HepG2 (cell line): ENCODE results near the gene DLG1. TPM values are rescaled to one million over a fixed set of nuclear protein-coding genes. Genes with fewer than 3 reads are reported as not detected.

Experiments used
- HNRNPL ChIP-seq: fragments of 200-400 bp; formaldehyde crosslinking; IDR thresholded peaks from 2 replicates; pipeline ENCODE4 v1.6.1; 2017; ENCODE audit warnings: mild to moderate bottlenecking, low read depth, low read length
- IKZF4 ChIP-seq: sonication (generic); formaldehyde crosslinking; IDR thresholded peaks from 2 replicates; pipeline ENCODE4 v1.5.1; 2020; ENCODE audit warnings: borderline replicate concordance, mild to moderate bottlenecking, low read depth, missing genetic modification reagents; ENCODE audit errors: not compliant biosample characterization
- KDM4B ChIP-seq: sonication (generic); formaldehyde crosslinking; IDR thresholded peaks from 2 replicates; pipeline ENCODE4 v1.4.0; 2020; ENCODE audit warnings: missing genetic modification reagents
- MAFF ChIP-seq: IDR thresholded peaks from 2 replicates; pipeline ENCODE4 v1.6.1; 2011; ENCODE audit warnings: low read depth, low read length, improper control_type of control experiment
- MAFG ChIP-seq: sonication (generic); formaldehyde crosslinking; IDR thresholded peaks from 2 replicates; pipeline ENCODE4 v1.5.1; 2020; ENCODE audit warnings: mild to moderate bottlenecking, missing genetic modification reagents
- MEIS1 ChIP-seq: sonication (generic); formaldehyde crosslinking; IDR thresholded peaks from 2 replicates; pipeline ENCODE4 v1.9.0; 2021; ENCODE audit warnings: mild to moderate bottlenecking, missing genetic modification reagents, moderate library complexity, borderline replicate concordance
- NCOA1 ChIP-seq: sonication (generic); formaldehyde crosslinking; IDR thresholded peaks from 2 replicates; pipeline ENCODE4 v1.9.0; 2021; ENCODE audit warnings: missing genetic modification reagents
- NKX3-1 ChIP-seq: sonication (generic); formaldehyde crosslinking; IDR thresholded peaks from 2 replicates; pipeline ENCODE4 v1.5.0; 2020; ENCODE audit warnings: missing genetic modification reagents
- NRL ChIP-seq: sonication (generic); formaldehyde crosslinking; IDR thresholded peaks from 2 replicates; pipeline ENCODE4 v1.5.0; 2020; ENCODE audit warnings: missing genetic modification reagents, mild to moderate bottlenecking, moderate library complexity, borderline replicate concordance
- PCBP1 ChIP-seq: fragments of 200-400 bp; formaldehyde crosslinking; IDR thresholded peaks from 2 replicates; pipeline ENCODE4 v1.6.1; 2017; ENCODE audit warnings: mild to moderate bottlenecking, low read depth, low read length, borderline replicate concordance
- RARA ChIP-seq: IDR thresholded peaks from 2 replicates; pipeline ENCODE4 v1.6.1; 2016; ENCODE audit warnings: missing genetic modification reagents, missing compliant biosample characterization
- RARG ChIP-seq: sonication (generic); formaldehyde crosslinking; IDR thresholded peaks from 2 replicates; pipeline ENCODE4 v1.4.0; 2020; ENCODE audit warnings: low read depth, mild to moderate bottlenecking, missing genetic modification reagents
- SIN3A ChIP-seq: IDR thresholded peaks from 2 replicates; pipeline ENCODE4 v1.6.1; 2011; ENCODE audit warnings: low read depth, mild to moderate bottlenecking, control low read depth, low read length, borderline replicate concordance
- ZNF205 ChIP-seq: IDR thresholded peaks from 2 replicates; pipeline ENCODE4 v1.6.1; 2018; ENCODE audit warnings: missing biosample characterization, missing genetic modification reagents
- ZNF232 ChIP-seq: sonication (generic); formaldehyde crosslinking; IDR thresholded peaks from 2 replicates; pipeline ENCODE4 v1.4.0; 2020; ENCODE audit warnings: missing genetic modification reagents, borderline replicate concordance
- ZNF264 ChIP-seq: sonication (generic); formaldehyde crosslinking; IDR thresholded peaks from 2 replicates; pipeline ENCODE4 v1.4.0; 2020; ENCODE audit warnings: missing genetic modification reagents
- ZNF781 ChIP-seq: sonication (generic); formaldehyde crosslinking; IDR thresholded peaks from 2 replicates; pipeline ENCODE4 v1.5.1; 2020; ENCODE audit warnings: borderline replicate concordance, mild to moderate bottlenecking, missing genetic modification reagents; ENCODE audit errors: not compliant biosample characterization
- ZNF788 ChIP-seq: sonication (generic); formaldehyde crosslinking; IDR thresholded peaks from 2 replicates; pipeline ENCODE4 v1.5.0; 2020; ENCODE audit warnings: mild to moderate bottlenecking, missing genetic modification reagents, borderline replicate concordance
- ZSCAN25 ChIP-seq: sonication (generic); formaldehyde crosslinking; IDR thresholded peaks from 2 replicates; pipeline ENCODE4 v1.8.0; 2022; ENCODE audit warnings: mild to moderate bottlenecking, missing genetic modification reagents
- polyA plus RNA-seq, 8 experiments: library from polyadenylated mRNA; depleted of rRNA in 3 of 8; stranded (reverse) in 7 of 8; unstranded in 1 of 8; fragments of >200 nt; fragmentation: Illumina TruSeq in 4 of 8; extraction: Trizol in 4 of 8; gene quantifications; 2 replicates each; pipeline versions ENCODE4 v1.2.1 to v1.2.3, GENCODE V29; 2011 to 2016; ENCODE audit warnings: low read depth in 4 of 8, missing spikeins in 1 of 8, mixed read lengths in 1 of 8; ENCODE audit not compliant: insufficient read depth in 1 of 8
- total RNA-seq, 5 experiments: library from RNA; depleted of rRNA; stranded (reverse); fragments of >200 nt; fragmentation: Illumina TruSeq; extraction: Trizol; gene quantifications; 2 replicates each; pipeline ENCODE4 v1.2.3, GENCODE V29; 2016; ENCODE audit warnings: low read depth in 1 of 5
- TF ChIP-seq, protein P1 (sequence below): sonication (generic); formaldehyde crosslinking; IDR thresholded peaks from 2 replicates; pipeline ENCODE4 v1.4.0; 2020; ENCODE audit warnings: mild to moderate bottlenecking, missing genetic modification reagents, borderline replicate concordance
- TF ChIP-seq, protein P2 (sequence below): sonication (generic); formaldehyde crosslinking; IDR thresholded peaks from 2 replicates; pipeline ENCODE4 v1.4.0; 2020; ENCODE audit warnings: low read depth, mild to moderate bottlenecking, missing genetic modification reagents
- TF ChIP-seq, protein P3 (sequence below): sonication (generic); formaldehyde crosslinking; IDR thresholded peaks from 2 replicates; pipeline ENCODE4 v1.8.0; 2022; ENCODE audit warnings: mild to moderate bottlenecking, missing genetic modification reagents; ENCODE audit not compliant: insufficient replicate concordance

DLG1 gene
- total and polyA plus RNA-seq, 2 of the 13 experiments (the other 11 are each of a cell fraction or from before 2014, with no cell fraction given), result 30.5 to 104 TPM

DNA sequence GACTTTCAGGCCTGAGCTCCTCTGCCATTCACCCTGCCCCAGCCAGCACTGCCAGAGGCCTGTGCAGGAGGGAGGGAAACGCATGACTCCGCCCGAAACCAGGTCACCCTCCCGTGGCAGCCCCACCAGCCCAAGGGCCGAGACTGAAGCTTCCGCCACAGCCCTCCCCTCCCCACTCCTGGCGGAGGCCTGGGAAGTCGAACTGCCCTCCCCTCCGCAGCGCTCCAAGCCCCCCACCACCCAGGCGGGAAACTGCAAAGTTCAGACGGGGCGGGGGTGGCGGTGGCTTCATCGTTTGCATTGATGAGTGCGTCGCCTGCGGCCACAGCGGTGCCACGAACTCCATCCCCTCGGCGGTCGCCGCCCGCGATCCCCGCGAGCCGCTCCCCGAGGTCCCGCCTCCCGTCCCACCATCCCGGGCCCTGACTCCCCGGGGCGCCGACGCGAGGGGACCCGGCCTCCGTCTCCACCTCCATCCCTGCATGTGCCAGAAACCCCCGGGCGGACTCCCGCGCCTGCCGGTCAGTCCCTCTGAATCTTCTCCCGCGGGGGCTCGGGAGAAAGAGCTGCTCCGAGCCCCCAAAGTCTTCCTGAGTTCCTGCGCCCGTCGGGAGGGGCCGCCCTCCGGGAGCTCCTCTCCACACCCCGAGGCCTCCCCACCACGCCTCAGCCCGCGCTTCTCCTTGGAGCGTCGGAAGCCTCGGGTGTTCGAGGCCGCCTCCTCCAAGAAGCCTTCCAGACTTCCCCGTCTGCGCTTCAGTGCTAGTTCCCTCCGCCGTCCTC lies 269.5 kb downstream of the DLG1 start (continued):
- TF ChIP-seq, protein P1, sequence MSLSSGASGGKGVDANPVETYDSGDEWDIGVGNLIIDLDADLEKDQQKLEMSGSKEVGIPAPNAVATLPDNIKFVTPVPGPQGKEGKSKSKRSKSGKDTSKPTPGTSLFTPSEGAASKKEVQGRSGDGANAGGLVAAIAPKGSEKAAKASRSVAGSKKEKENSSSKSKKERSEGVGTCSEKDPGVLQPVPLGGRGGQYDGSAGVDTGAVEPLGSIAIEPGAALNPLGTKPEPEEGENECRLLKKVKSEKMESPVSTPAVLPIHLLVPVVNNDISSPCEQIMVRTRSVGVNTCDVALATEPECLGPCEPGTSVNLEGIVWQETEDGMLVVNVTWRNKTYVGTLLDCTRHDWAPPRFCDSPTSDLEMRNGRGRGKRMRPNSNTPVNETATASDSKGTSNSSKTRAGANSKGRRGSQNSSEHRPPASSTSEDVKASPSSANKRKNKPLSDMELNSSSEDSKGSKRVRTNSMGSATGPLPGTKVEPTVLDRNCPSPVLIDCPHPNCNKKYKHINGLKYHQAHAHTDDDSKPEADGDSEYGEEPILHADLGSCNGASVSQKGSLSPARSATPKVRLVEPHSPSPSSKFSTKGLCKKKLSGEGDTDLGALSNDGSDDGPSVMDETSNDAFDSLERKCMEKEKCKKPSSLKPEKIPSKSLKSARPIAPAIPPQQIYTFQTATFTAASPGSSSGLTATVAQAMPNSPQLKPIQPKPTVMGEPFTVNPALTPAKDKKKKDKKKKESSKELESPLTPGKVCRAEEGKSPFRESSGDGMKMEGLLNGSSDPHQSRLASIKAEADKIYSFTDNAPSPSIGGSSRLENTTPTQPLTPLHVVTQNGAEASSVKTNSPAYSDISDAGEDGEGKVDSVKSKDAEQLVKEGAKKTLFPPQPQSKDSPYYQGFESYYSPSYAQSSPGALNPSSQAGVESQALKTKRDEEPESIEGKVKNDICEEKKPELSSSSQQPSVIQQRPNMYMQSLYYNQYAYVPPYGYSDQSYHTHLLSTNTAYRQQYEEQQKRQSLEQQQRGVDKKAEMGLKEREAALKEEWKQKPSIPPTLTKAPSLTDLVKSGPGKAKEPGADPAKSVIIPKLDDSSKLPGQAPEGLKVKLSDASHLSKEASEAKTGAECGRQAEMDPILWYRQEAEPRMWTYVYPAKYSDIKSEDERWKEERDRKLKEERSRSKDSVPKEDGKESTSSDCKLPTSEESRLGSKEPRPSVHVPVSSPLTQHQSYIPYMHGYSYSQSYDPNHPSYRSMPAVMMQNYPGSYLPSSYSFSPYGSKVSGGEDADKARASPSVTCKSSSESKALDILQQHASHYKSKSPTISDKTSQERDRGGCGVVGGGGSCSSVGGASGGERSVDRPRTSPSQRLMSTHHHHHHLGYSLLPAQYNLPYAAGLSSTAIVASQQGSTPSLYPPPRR (CRISPR knock-in tag), result no peak
- TF ChIP-seq NKX3-1 (CRISPR knock-in tag) (no peak), IKZF4 (no peak), KDM4B (no peak), ZSCAN25 (CRISPR knock-in tag) (no peak), HNRNPL (no peak), ZNF788 (CRISPR knock-in tag) (peak; percentile 47; the same call in 1 of the 2 replicates), RARA (CRISPR knock-in tag) (no peak), ZNF232 (CRISPR knock-in tag) (no peak), RARG (CRISPR knock-in tag) (no peak), MEIS1 (no peak), ZNF781 (no peak), PCBP1 (0 out of 2 replicates have a peak, but pooled peaks have one; percentile 30), SIN3A (no peak), NCOA1 (CRISPR knock-in tag) (no peak), ZNF205 (CRISPR knock-in tag) (no peak), NRL (CRISPR knock-in tag) (no peak), MAFF (no peak), MAFG (CRISPR knock-in tag) (no peak), ZNF264 (CRISPR knock-in tag) (no peak)
- TF ChIP-seq, protein P2, sequence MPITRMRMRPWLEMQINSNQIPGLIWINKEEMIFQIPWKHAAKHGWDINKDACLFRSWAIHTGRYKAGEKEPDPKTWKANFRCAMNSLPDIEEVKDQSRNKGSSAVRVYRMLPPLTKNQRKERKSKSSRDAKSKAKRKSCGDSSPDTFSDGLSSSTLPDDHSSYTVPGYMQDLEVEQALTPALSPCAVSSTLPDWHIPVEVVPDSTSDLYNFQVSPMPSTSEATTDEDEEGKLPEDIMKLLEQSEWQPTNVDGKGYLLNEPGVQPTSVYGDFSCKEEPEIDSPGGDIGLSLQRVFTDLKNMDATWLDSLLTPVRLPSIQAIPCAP (CRISPR knock-in tag), result no peak
- TF ChIP-seq, protein P3, sequence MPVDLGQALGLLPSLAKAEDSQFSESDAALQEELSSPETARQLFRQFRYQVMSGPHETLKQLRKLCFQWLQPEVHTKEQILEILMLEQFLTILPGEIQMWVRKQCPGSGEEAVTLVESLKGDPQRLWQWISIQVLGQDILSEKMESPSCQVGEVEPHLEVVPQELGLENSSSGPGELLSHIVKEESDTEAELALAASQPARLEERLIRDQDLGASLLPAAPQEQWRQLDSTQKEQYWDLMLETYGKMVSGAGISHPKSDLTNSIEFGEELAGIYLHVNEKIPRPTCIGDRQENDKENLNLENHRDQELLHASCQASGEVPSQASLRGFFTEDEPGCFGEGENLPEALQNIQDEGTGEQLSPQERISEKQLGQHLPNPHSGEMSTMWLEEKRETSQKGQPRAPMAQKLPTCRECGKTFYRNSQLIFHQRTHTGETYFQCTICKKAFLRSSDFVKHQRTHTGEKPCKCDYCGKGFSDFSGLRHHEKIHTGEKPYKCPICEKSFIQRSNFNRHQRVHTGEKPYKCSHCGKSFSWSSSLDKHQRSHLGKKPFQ (CRISPR knock-in tag), result peak; percentile 4
